ENCODE data around the gene CDH4.

Gene CDH4

GRCh38 chr20:61730631-61731362, 478.7 kb downstream of the CDH4 start:
- no peak for DNase-seq (ENCODE audit: low read depth)
- TF ChIP-seq, protein P1, sequence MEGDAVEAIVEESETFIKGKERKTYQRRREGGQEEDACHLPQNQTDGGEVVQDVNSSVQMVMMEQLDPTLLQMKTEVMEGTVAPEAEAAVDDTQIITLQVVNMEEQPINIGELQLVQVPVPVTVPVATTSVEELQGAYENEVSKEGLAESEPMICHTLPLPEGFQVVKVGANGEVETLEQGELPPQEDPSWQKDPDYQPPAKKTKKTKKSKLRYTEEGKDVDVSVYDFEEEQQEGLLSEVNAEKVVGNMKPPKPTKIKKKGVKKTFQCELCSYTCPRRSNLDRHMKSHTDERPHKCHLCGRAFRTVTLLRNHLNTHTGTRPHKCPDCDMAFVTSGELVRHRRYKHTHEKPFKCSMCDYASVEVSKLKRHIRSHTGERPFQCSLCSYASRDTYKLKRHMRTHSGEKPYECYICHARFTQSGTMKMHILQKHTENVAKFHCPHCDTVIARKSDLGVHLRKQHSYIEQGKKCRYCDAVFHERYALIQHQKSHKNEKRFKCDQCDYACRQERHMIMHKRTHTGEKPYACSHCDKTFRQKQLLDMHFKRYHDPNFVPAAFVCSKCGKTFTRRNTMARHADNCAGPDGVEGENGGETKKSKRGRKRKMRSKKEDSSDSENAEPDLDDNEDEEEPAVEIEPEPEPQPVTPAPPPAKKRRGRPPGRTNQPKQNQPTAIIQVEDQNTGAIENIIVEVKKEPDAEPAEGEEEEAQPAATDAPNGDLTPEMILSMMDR (conservative IDR thresholded peaks at IDR 0.05; ENCODE audit: low read depth, low read length), result no peak

GRCh38 chr20:61731363-61732181, 479.5 kb downstream of the CDH4 start:
- no peak overlapping the region for H3K4me3 ChIP-seq (ENCODE audit: low read length)
- TF ChIP-seq, protein P1 (conservative IDR thresholded peaks at IDR 0.05; ENCODE audit: low read depth, low read length), result no peak
- no peak for DNase-seq (ENCODE audit: low read depth)

More at GRCh38 chr20:61730631-61731362, 478.7 kb downstream of the CDH4 start:
- no peak overlapping the region for H3K4me3 ChIP-seq (ENCODE audit: low read length)

DNA sequence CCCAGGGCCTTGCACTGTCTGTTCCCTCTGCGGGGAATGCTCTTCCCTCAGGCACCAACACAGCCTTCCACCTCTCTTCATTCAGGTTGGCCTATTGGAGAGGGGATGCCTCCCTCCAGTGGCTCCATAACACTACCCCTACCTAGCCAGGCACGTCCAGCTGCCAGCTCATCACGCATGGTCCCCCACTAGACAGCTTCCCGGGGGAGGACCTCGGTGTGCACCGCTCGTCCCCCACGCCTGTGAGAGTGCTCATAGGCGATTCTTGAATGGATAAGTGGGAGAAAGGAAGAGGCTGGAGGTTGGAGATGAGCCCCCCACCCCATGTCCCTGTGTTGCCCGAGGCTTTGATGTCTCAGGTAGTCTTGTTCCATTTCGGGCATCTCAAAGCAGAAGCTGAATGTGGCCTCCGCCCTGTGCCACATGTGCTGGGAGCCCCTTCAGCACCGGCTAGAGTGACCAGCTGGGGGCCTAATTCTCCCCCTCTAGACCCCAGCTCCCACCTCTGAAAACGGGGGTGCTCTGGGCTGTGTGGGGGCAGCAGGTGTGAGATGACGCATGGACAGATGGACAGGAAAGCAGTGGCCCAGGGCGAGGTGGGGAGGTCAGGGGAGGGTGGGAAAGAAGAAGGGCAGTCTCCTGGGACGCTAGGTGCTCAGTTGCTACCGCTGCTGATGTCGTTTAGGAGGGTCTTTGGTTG, 480.6 kb downstream of the CDH4 start:
- TF ChIP-seq, protein P1 (conservative IDR thresholded peaks at IDR 0.05; ENCODE audit: low read depth, low read length), result no peak
- no peak overlapping the region for H3K4me3 ChIP-seq (ENCODE audit: low read length)
- no peak for DNase-seq (ENCODE audit: low read depth)

DNA sequence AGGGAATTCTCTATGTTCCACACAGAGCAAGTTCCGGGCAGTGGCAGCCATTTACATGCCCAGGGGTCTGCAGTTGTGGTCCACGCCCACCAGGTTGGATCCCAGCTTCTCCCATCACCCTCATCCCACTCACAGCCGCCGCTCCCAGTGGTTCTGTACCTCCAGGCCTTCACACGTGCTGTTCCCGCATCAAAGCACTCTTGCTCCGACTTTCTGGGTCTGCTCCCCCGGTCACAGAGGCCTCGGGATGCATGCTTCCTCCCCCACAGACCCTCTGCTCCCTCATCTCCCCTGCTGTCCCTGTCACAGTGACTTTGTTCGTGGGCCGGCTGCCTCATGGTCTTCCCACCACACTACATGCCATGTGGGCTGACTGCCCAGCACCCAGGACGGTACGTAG, 481.2 kb downstream of the CDH4 start:
- H3K4me3 ChIP-seq (ENCODE audit: low read length), result no peak overlapping the region
- TF ChIP-seq, protein P1 (conservative IDR thresholded peaks at IDR 0.05; ENCODE audit: low read depth, low read length), result no peak
- DNase-seq (ENCODE audit: low read depth), result no peak

- no peak for DNase-seq (ENCODE audit: low read depth)
- H3K4me3 ChIP-seq (ENCODE audit: low read length), result no peak overlapping the region
- TF ChIP-seq, protein P1 (conservative IDR thresholded peaks at IDR 0.05; ENCODE audit: low read depth, low read length), result no peak
Observed at GRCh38 chr20:61733891-61734732, 482.1 kb downstream of the CDH4 start.

GRCh38 chr20:61734733-61735502, 482.9 kb downstream of the CDH4 start:
- H3K4me3 ChIP-seq (ENCODE audit: low read length), result no peak overlapping the region
- no peak for DNase-seq (ENCODE audit: low read depth)
- TF ChIP-seq, protein P1 (conservative IDR thresholded peaks at IDR 0.05; ENCODE audit: low read depth, low read length), result no peak
